Stimulated activated CD4-positive, alpha-beta T cell treated with anti-CD3 and anti-CD28 coated beads, Interleukin-2, amount 100 ng/mL, for 48 hours (primary cell): ENCODE data around the gene NUTF2.
"Not testable (repeated sequence)": the region's sequence is repeated elsewhere in the genome, so short reads cannot be mapped to it uniquely, and the experiment has no call there.

Experiments
- DNase-seq, 2 donors: peaks; one replicate each; pipeline ENCODE4 v3.0.0-alpha.2; 2020

Gene NUTF2

DNA sequence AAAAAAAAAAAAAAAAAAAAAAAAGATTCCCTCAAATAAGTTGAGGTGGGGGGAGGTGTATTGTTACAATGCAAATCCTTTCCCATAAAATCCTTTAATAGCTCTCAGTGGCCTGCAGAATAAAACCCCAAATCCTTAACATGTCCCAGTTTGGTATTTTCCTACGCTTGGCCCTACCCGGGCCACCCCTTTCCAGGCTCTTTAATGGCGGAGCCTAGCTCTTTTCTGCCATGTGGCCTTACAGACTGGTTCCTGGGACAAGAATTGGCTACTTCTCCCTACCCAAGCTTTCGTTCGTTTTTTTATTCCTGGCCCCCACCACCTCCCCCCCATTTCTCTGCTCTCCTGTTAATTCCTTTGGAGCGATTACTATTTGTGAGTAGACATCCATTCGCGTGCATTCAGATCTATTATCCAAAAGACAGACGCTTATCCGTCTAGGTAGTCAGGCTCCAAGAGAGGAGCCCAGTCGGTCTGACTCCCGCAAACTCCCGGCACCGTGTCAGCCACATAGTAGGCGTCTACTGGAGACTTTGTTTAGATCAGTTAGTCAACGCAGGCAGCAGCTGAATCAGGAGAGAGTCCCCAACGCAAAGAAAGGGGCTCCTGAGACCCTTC is 5.4 kb upstream of the NUTF2 start:
- no peak for DNase-seq

DNA sequence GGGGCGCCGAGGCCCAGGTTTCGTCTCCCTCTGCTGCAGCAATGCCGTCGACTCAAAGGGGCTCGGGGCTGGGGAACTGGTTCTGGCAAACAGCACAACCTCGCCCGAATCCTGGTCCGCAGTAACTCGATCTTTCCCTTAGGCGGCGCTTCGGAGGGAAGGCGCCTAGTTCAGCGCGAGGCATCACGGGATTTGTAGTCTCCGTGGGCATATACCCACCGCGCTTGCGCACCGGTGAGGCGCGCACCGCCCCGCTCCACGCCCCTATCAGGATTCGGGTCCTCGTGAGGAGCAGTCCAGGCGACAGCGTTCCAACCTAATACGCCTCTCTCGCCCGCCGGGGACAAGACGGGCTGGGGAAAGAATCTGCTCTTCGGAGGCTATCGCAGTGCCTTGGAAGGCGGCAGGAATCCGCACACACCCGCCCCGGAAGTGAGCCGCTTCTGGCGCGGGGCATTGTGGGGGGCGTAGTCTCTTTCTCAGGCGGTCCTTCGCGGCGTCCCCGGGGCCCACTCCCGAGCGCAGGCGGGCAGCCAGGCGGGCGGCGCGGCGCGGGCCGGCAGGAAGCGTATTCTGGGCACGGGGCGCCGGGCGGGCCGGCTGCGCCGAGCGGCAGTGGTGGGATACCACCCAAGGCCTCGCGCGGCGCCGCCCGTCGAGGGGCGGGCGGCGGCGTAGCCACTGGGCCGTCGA is 4.8 kb upstream of the NUTF2 start, which contains the start of gene THAP11:
THAP11 (plus strand) TSS at position 505 of the 693 bp plus-strand sequence. CDS start 235 bp downstream, outside the sequence.
- peak; percentile 93 for DNase-seq

DNA sequence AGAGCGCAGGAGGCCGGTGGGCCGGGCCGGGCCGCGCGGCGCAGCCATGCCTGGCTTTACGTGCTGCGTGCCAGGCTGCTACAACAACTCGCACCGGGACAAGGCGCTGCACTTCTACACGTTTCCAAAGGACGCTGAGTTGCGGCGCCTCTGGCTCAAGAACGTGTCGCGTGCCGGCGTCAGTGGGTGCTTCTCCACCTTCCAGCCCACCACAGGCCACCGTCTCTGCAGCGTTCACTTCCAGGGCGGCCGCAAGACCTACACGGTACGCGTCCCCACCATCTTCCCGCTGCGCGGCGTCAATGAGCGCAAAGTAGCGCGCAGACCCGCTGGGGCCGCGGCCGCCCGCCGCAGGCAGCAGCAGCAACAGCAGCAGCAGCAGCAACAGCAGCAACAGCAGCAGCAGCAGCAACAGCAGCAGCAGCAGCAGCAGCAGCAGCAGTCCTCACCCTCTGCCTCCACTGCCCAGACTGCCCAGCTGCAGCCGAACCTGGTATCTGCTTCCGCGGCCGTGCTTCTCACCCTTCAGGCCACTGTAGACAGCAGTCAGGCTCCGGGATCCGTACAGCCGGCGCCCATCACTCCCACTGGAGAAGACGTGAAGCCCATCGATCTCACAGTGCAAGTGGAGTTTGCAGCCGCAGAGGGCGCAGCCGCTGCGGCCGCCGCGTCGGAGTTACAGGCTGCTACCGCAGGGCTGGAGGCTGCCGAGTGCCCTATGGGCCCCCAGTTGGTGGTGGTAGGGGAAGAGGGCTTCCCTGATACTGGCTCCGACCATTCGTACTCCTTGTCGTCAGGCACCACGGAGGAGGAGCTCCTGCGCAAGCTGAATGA is 4.0 kb upstream of the NUTF2 start:
- DNase-seq, result peak; percentile 39 to 52

DNA sequence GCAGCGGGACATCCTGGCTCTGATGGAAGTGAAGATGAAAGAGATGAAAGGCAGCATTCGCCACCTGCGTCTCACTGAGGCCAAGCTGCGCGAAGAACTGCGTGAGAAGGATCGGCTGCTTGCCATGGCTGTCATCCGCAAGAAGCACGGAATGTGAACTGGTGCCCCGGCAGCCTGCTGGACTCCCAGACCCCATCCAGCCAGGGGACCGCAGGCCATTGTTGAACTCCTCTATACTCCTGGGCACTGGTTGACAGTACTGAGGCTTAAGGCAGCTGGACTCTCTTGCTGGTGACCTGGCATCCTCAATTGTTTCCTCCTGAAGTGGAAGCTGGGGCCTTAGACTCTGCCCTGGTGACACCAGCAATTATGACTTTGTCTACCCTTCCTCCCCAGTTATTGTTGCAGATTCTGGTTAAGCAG is 3.4 kb upstream of the NUTF2 start:
- DNase-seq, result no peak

DNA sequence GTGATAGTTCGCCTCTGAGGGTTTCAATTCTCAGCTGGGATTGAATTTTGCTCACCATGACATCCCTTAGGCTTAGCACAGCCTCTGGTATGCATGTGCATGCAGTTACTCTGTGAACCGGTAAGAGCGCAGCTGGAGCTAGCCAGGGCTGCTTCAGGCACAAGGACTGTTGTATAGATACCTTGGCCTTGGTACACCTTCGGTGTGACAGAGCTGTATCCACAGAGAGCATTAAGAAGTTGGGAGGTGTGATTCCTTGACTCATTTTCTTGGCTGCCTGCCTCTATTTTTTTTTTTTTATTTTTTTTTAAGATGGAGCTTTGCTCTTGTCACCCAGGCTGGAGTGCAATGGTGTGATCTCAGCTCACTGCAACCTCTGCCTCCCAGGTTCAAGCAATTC is 2.2 kb upstream of the NUTF2 start:
- DNase-seq, result no peak

DNA sequence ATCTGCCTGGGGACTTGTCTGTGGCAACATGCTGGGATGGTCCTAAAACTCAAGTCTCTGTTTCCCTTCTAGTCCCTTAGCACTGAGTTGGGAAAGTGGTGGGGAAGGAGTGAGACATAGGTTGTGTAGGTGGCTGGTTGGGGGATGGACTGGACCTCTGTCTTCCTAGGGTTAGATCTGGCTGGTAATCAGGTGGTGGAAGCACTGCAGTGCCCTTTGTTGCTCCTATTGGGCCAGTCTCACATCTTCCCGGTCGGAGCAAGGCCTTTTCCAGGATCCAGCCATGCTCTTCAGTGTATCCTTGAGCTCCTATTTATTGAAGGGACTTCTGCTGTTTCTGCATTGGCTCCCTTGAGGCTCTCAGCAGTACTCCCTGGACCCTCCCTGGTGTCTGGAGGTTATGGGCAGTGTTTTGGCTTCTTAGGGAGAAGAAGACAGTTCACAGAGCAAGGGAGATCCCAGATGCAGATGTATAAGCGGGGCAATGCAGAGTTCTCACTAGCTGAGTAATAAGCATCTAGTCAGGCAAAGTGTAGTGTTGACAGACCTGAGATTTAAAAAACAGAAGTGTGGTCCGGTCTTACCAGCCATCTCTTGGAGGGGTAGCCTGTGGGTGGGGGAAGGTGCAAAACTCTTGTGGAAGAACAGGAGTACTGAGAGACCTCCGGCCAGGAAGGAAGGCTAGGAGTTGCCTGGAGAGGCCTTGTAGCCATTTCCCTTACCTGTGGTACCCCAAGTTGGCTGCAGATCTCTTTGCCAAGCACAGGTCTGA is 1.3 kb upstream of the NUTF2 start:
- DNase-seq, result no peak

DNA sequence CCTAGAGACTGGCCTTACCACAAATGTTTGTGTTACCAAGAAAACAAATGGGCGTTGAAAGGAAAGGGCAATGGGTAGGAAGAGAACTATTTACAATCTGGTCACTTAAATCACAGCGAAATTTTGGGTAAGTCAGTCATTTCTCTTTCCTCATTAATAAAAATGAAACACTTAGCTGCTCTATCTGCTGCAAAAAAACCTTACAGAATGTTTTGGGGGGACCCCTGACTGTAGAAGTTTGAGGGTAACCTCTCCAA is 742 bp upstream of the NUTF2 start:
- DNase-seq, result no peak

DNA sequence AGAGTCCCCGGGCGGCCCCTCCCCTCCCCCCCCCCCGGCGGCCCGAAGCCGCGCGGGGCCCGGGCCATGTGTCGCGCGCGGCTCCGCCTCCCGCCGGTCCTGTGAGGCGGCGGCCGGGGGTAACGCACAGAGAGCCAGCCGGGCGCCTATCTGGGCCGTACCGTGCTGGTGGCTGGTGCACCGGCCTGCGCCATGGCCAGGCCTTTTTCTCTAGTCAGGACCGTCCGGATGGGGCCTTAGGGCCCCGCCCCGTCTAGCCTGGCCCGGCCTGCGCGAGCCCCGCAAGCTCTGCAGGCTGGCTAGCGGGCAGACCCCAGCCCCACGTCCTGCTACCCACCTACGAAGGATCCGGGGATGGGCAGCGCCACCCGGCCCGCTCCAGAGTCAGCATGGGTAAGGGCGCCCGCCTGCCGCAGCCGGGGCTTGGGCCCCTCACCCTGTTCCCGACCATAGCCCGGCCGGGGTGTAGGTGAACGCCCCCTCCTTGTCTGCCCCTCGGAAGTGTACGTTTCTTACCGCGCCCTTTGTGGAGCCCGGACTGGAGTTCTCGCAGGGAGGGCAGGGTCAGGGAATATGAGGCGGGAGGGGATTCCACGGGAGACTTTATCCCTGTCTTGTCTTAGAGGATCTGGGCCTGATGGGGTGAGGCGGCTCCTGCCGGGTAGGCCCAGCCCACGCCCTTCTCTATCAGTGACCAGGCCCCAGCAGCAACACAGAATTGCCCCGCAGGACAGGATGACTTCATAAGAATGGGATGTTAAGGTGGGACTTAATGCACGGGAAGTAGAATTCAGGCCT is 530 bp downstream of the NUTF2 start, which contains the start of gene CENPT:
CENPT (minus strand) TSS at position 630 of the 798 bp plus-strand sequence. CDS start 13,834 bp downstream, outside the sequence.
- no peak for DNase-seq

DNA sequence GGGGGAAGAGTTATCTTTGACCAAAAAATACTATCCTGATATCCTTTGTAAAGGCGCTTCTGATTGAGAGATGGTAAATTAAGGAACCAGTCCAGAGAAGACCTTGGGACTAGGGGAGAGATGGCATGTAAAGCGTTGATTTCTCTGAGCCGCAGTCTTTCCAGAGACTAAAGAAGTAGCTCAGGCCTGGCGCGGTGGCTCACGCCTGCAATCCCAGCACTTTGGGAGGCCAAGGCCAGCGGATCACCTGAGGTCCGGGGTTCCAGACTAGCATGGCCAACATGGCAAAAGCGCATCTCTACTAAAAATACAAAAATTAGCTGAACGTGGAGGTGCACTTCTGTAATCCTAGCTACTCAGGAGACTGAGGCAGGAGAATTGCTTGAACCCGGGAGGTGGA is 1.4 kb downstream of the NUTF2 start:
- DNase-seq, result no peak

DNA sequence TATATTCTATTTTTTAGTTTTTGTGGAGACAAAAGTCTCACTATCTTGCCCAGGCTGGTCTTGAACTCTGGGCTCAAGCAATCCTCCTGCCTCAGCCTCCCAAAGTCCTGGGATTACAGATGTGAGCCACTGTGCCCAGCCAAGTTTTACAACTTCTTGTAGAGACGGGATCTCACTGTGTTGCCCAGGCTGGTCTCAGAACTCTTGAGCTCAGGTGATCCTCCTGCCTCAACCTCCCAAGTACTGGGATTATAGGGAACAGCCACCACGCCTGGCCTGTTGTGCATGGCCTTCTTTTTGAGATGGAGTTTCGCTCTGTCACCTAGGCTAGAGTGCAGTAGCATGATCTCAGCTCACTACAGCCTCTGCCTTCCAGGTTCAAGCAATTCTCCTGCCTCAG is 6.9 kb downstream of the NUTF2 start:
- DNase-seq, result no peak

DNA sequence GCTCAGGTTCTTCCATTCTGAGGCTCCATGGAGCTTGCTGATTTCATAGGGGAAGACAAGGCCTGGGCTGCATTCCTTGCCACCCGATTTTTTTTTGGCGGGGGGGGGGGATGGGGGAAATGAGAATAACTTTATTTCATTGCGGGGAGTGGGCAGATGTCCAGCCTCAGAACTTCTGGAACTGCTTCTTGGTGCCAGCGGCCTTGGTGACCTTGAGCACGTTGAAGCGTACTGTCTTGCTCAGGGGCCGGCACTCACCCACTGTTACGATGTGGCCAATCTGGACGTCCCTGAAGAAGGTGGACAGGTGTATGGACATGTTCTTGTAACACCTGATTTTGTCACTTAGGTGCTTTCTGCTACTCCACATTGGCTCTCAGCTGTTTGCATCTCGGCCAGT is 9.1 kb downstream of the NUTF2 start:
- DNase-seq, result no peak

DNA sequence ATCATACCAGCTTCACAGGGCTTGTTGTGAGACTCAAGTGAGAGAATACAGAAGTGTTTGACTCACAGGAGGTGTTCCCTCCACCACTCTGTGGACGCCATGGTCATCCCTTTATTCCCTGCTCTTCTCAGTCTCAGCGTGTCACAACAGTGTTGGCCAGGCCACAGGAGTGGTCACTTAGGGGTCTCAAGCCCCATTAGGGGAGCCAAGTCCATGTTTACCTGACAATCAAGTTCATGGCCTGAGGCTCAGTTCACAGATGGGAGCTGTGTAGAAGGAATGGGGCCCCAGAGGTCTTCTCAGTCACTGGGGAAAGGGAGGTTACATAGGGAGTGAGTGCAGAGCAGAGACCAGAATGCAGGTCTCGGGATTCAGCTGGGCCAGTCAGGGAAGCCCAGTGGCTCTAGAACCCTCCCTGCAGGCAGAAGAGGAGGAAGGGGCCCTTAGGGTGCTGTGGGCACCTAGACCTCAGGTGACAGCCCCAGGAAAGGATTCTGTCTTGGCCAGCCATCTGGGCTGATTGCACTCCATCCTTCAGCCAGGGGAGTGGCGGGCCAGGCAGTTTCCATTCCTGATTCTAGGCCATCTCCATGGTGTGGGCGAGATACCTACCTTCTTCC is 10.3 kb downstream of the NUTF2 start:
- no peak for DNase-seq

DNA sequence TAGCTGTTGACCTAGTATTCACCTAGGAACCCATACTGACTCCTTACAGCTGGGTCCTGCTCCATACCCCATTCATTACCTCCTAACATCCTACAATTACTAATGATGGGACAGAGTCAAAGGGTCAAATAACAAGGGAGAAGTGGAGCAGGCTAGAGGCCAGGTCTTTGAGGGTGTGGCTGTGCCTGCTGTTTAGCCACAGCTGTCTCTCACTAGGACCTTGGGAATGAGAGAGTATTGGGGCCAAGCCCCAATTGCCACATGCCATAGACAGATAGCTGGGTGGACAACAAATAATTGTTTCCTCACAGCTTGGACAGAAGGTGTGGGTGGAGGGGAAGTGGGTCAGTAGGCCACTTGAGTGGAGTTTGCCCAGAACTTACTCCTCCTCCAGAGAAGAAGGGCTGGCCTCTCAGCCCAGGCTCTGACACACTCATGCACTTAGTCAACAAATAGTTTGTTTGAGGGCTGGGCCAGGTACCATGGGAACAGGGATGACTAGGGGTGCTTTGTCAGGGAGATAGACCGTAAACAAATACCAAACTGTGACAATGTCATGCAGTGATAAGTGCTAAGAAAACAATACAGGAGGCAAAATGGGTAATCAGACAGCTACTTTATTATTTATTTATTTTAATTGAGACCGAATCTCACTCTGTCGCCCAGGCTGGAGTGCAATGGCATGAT is 11.0 kb downstream of the NUTF2 start:
- DNase-seq, result no peak

DNA sequence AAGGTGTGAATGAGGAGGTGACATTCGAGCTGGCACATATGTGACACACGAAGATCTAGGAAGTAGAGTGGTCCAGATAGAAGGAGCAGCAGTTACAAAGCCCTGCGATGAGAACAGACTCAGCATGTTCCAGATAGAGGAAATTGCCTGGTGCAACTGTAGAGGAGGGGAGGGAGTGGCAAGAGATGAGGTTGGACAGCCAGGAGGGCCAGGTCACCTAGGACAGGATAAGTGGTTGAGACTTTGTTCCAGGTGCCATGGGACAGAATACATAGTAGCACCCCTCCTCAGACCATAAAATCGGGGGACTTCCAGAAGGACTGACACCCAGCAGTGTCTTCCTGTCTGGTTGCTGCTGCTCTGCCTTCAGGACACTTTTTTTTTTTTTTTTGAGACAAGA is 11.8 kb downstream of the NUTF2 start:
- no peak for DNase-seq

DNA sequence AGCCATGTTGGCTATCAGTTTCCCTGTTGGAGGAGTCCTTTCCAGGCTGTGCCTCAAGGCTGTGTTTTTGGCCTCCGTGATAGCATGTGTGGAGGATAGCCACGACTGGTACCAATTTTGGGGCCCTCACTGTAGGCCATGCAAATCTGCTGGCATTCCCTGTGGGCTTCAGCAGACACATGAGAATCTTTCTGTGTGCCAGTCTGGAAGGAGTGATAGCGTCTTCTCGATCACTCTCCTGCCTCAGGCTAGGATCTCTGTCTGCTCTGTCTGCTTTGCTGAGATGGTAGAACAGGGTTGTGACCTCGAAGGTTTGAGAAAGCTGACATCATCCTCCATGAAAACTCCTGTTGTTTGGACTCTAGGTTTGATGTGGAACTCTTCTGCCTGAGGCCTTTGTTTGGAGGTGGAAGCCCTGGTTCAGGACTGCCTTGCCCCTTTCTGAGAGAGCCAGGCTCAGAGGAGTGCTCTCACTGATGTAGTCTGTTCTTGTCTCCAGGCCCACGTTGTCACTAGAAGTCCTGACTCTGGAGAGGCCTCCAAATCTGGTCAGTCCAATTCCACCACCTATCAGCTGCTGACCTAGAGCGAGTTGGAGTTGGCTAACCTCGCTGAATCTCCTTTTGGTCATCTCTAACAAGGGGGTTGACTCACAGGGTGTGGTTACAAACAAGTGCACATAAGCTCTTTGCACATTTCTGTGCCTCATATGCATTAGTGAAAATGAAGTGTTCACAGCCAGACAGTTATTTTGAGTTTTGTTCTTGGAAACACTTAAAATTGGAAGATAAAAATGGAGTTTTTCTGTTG is 14.1 kb downstream of the NUTF2 start:
- no peak for DNase-seq

DNA sequence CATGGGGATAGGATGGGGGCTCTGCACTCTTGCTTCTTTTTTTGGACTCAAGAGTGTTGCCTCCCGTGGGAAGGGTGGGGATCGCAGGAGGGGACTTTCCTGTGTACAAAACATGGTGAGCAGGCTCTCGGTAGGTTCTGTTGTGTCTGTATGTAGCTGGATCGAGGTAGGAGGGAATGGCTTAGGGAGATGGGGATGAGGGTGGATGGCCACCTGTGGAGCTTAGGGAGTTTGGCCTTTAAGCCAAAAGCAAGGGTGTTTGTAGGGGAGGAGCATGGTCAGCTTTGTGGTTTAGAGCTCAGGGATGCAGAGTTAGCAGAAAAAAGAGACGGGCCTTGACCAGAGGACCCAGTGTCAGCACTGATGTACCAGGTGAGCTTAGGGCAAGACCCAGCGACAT is 15.1 kb downstream of the NUTF2 start:
- no peak for DNase-seq

DNA sequence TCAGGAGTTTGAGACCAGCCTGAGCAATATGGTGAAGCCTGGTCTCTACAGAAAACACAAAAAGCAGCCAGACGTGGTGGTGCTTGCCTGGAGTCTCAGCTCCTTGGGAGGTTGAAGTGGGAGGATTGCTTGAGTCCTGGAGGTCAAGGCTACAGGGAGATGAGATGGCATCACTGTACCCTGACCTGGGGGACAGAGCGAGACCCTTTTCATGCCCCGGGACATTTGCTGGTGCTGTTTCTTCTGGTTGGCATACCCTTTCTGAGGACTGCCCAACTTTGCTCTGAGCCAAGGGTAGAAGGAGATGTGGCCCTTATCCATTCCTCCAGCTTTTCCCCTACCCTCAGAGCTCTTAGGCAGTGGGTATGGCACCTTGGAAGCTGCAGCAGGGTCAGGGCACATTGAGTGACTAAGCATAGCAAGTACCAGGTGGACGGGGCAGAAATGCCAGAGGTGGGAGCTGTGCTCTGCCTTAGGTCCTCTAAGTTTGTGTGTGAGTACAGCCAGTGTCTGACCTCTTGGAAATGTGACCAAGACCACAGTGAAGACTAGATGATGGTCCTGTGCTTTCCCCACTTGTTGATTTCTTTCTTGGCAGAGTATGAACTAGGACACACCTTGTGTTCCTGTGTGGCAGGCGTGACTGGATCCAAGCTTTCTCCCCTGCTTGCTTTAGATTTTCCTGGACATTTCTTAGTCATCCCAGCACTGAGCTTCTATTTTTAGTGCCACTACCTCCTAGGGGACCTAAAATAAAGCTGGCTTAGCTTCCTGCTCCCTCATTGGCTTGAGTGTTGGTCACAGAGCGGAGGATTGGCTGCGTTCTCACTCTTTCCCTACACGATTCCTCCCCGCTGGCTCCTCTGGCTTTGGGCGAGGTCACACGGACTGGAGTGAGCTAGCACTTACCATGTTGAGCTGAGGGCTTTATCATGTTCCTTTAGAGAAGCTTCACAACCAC is 16.2 kb downstream of the NUTF2 start:
- no peak for DNase-seq

DNA sequence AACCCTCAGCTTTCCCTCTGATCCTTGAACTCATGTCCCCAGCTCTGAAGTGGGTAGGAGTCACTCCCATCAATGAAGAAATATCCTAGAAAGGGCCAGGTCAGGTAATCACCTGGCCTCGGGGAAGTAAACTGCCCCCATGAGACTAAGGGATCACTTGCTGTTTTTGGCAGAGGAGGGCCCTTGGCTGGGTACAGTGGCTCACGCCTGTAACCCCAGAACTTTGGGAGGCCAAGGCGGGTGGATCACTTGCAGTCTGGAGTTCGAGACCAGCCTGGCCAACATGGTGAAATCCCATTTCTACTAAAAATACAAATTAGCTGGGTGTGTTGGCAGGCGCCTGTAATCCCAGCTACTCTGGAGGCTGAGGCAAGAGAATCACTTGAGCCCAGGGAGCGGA is 17.3 kb downstream of the NUTF2 start:
- not testable (repeated sequence) for DNase-seq

DNA sequence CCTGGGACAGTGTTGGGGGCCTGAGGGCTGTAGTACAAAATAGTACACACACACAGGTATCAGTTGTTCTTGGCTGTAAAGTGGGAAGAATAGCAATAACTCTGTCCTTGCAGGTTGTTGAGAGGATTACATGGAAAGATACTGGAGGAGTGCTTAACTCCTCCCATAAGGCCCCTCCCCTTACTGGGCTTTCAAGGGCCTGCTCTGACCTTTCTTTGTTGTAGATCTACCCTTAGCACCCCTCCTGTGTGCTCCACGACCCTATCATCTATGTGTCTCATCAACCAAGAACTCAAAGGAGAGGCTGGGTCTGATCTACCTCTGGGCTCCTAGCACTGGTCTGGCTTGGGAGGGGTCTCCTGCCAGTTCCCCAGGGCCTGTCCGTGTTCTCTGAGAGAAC is 17.9 kb downstream of the NUTF2 start:
- DNase-seq, result no peak
